PFSK-1 (cell line): ENCODE measurements around the gene TSPAN4.

ENCODE experiments used
- FOXP2 ChIP-seq: optimal IDR thresholded peaks from 2 replicates; pipeline ENCODE3; 2011; ENCODE audit warnings: borderline replicate concordance, control low read depth, inconsistent platforms; ENCODE audit not compliant: insufficient read depth; ENCODE audit errors: extremely low read length, extremely low read depth
- POLR2AphosphoS5 ChIP-seq: IDR thresholded peaks from 2 replicates; pipeline ENCODE4 v1.6.1; 2012; ENCODE audit warnings: low read depth, mild to moderate bottlenecking, control low read depth, low read length, moderate library complexity
- SIN3A ChIP-seq: IDR thresholded peaks from 2 replicates; pipeline ENCODE4 v1.6.1; 2012; ENCODE audit warnings: mild to moderate bottlenecking, low read length, moderate library complexity, borderline replicate concordance; ENCODE audit not compliant: insufficient read depth
- TAF1 ChIP-seq: IDR thresholded peaks from 2 replicates; pipeline ENCODE4 v1.6.1; 2012; ENCODE audit warnings: low read length, control low read depth, borderline replicate concordance; ENCODE audit not compliant: insufficient read depth
- TF ChIP-seq, protein P1 (sequence below), 2 experiments: IDR thresholded peaks; 2 replicates each; pipeline versions ENCODE4 v1.6.1 to v1.8.0; 2011 to 2012; ENCODE audit warnings: low read depth in 2 of 2, low read length in 2 of 2, control low read depth in 1 of 2, inconsistent platforms in 1 of 2, mild to moderate bottlenecking in 1 of 2, moderate library complexity in 1 of 2; ENCODE audit not compliant: insufficient read depth in 1 of 2

TSPAN4 gene

DNA sequence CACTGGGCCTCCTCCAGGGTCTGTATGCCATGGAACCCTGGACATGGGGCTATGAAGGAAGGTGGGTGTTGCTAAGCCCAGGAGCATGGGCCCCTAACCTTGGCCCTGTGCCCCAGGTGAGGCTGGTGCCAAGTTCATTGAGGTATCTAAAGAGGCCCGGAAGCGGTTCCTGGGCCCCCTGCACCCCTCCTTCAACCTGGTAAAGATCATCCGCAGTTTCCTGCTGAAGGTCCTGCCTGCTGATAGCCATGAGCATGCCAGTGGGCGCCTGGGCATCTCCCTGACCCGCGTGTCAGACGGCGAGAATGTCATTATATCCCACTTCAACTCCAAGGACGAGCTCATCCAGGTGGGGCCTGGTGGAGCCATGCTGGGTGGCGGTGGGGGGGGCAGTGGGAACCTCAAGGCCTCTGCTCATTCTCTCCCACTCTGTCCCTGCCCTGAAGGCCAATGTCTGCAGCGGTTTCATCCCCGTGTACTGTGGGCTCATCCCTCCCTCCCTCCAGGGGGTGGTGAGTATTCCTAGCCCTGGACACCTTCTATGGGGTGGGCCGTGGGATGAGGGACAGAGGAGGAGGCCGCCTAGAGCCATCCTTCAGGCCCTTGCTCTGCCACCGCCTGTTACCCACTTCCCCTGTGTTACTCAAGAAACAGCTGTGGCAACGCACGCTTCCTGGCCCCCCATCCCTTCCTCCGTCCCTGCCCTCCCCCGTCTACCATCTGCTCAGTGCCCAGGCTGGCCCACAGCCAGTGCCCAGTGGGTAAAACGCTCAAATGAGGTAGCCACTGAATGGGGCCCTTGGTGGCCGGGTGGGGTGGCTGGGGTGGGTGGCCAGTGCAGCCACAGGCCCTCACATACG, 20.9 kb upstream of the TSPAN4 start:
- TF ChIP-seq POLR2AphosphoS5 (no peak), TAF1 (no peak), SIN3A (no peak), FOXP2 (no peak)
- TF ChIP-seq, protein P1, sequence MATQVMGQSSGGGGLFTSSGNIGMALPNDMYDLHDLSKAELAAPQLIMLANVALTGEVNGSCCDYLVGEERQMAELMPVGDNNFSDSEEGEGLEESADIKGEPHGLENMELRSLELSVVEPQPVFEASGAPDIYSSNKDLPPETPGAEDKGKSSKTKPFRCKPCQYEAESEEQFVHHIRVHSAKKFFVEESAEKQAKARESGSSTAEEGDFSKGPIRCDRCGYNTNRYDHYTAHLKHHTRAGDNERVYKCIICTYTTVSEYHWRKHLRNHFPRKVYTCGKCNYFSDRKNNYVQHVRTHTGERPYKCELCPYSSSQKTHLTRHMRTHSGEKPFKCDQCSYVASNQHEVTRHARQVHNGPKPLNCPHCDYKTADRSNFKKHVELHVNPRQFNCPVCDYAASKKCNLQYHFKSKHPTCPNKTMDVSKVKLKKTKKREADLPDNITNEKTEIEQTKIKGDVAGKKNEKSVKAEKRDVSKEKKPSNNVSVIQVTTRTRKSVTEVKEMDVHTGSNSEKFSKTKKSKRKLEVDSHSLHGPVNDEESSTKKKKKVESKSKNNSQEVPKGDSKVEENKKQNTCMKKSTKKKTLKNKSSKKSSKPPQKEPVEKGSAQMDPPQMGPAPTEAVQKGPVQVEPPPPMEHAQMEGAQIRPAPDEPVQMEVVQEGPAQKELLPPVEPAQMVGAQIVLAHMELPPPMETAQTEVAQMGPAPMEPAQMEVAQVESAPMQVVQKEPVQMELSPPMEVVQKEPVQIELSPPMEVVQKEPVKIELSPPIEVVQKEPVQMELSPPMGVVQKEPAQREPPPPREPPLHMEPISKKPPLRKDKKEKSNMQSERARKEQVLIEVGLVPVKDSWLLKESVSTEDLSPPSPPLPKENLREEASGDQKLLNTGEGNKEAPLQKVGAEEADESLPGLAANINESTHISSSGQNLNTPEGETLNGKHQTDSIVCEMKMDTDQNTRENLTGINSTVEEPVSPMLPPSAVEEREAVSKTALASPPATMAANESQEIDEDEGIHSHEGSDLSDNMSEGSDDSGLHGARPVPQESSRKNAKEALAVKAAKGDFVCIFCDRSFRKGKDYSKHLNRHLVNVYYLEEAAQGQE (IDR thresholded peaks at IDR 0.05; ENCODE audit: insufficient read depth in 1 of 2, low read depth in 2 of 2, low read length in 2 of 2) = no peak

DNA sequence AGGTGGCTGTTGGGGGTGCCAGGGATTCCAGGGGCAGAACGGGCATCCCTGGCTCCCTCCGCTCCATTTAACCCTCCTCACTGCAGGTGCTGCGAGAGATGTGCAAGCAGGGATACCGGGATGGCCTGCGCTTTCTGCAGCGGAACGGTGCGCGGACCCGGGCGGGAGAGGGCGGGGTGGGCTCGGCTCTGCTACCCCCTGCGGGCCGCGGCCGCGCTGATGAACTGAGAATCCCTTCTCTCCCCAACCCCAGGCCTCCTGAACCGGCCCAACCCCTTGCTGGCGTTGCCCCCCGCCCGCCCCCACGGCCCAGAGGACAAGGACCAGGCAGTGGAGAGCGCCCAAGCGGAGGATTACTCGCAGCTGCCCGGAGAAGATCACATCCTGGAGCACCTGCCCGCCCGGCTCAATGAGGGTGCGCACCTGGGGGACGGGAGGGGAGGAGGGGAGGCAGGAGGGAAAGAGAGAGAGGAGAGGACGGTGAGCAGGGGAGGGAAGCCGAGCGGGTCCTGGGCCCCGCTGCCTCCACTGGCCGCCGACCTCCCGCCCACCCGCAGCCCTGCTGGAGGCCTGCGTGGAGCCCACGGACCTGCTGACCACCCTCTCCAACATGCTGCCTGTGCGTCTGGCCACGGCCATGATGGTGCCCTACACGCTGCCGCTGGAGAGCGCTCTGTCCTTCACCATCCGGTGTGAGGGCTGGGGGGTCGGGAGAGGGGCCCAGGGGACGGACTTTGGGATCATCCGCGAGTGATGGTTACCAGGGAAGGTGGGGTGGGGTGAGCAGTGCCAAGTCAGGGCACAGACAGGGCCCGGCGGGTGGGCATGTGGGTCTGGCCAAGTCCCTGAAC, 19.0 kb upstream of the TSPAN4 start:
- TF ChIP-seq SIN3A (no peak), POLR2AphosphoS5 (no peak), TAF1 (no peak), FOXP2 (no peak)
- TF ChIP-seq, protein P1 (IDR thresholded peaks at IDR 0.05; ENCODE audit: insufficient read depth in 1 of 2, low read depth in 2 of 2, low read length in 2 of 2) = no peak

DNA sequence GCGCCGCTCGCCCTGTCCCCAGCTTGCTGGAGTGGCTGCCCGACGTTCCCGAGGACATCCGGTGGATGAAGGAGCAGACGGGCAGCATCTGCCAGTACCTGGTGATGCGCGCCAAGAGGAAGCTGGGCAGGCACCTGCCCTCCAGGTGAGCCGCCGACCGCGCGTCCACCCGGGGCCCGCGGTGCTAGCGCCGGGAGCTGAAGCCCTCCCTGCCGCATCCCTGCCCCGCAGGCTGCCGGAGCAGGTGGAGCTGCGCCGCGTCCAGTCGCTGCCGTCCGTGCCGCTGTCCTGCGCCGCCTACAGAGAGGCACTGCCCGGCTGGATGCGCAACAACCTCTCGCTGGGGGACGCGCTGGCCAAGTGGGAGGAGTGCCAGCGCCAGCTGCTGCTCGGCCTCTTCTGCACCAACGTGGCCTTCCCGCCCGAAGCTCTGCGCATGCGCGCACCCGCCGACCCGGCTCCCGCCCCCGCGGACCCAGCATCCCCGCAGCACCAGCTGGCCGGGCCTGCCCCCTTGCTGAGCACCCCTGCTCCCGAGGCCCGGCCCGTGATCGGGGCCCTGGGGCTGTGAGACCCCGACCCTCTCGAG, 18.3 kb upstream of the TSPAN4 start:
- TF ChIP-seq POLR2AphosphoS5 (no peak), TAF1 (no peak), SIN3A (no peak), FOXP2 (no peak)
- TF ChIP-seq, protein P1 (IDR thresholded peaks at IDR 0.05; ENCODE audit: insufficient read depth in 1 of 2, low read depth in 2 of 2, low read length in 2 of 2) = no peak

DNA sequence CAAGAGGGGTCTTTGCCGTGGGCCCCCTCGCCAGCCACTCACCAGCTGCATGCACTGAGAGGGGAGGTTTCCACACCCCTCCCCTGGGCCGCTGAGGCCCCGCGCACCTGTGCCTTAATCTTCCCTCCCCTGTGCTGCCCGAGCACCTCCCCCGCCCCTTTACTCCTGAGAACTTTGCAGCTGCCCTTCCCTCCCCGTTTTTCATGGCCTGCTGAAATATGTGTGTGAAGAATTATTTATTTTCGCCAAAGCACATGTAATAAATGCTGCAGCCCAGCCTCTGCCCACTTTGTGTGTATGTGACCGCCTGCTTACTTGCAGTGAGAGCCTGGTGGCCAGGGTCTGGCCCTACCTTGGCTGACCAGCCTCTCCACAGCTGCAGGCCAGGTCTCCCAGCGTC, 17.7 kb upstream of the TSPAN4 start:
- no peak for TF ChIP-seq POLR2AphosphoS5
- TF ChIP-seq, protein P1 (IDR thresholded peaks at IDR 0.05; ENCODE audit: insufficient read depth in 1 of 2, low read depth in 2 of 2, low read length in 2 of 2) = no peak
- TF ChIP-seq TAF1 = no peak
- no peak for TF ChIP-seq FOXP2
- no peak for TF ChIP-seq SIN3A
